LoVo (cell line): Measurements from ENCODE around the gene SPOUT1.
"Not testable (repeated sequence)": the region's sequence is repeated elsewhere in the genome, so short reads cannot be mapped to it uniquely, and the experiment has no call there.

Experiments
- DNase-seq: peaks from one replicate; pipeline ENCODE4 v3.0.0-alpha.2; 2016; ENCODE audit warnings: low spot score

SPOUT1 gene

DNA sequence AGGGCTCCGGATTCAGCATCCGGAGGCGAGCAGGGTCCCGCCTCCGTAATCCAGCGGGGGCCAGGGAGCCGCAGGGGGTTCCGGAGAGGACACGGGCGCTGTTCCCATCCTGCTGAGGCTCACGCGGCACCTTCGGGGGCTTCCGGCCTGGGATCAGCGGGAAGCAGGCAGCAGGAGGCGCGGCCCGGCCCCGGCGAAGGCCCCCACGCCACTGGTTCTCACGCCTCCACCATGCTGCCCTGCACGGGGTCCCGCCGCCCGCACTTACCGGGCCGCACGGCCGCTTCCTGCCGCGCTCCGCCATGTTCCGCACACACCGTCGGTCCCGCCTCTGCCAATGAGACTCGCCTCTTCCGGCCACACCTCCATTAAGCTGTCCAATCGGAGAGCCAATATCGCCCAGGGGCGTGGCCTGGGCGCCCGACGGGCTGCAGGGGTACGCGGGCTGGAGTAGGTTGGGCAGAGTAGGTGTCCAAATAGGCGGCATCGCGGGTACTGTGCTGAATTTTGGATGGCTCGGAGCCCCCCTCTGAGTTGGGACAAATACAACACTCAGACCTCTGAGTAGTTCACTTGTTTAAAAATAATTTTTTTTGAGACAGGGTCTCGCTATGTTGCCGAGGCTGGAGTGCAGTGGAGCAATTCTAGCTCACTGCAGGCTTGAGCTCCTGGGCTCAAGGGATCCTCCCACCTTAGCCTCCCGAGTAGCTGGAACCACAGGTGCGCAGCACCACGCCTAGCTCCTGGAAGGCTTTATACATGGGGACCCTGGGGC lies at the start of gene SPOUT1:
TSS of gene SPOUT1 (minus strand) at position 318 of the 775 bp plus-strand sequence. CDS start at position 304, 14 bp downstream.
- peak; percentile 95 for DNase-seq

DNA sequence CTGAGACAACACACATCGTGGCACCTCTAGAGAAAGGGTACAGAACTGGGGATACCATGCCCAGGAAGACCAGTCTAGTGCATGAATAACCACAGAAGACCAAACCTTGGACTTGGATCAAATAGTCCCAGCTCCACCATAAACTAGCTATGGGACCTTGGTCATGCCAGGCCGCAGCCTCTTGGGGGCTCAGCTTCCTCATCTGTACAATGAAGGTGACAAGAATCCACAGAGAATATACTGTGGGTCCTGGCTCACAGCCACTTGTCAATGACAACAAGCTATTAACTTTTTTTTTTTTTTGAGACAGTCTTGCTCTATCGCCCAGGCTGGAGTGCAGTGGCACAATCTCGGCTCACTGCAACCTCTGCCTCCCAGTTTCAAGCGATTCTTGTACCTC lies 48.3 kb upstream of the SPOUT1 start:
- DNase-seq: no peak

GRCh38 chr9:128870941-128871265 lies 41.3 kb upstream of the SPOUT1 start:
- not testable (repeated sequence) for DNase-seq

DNA sequence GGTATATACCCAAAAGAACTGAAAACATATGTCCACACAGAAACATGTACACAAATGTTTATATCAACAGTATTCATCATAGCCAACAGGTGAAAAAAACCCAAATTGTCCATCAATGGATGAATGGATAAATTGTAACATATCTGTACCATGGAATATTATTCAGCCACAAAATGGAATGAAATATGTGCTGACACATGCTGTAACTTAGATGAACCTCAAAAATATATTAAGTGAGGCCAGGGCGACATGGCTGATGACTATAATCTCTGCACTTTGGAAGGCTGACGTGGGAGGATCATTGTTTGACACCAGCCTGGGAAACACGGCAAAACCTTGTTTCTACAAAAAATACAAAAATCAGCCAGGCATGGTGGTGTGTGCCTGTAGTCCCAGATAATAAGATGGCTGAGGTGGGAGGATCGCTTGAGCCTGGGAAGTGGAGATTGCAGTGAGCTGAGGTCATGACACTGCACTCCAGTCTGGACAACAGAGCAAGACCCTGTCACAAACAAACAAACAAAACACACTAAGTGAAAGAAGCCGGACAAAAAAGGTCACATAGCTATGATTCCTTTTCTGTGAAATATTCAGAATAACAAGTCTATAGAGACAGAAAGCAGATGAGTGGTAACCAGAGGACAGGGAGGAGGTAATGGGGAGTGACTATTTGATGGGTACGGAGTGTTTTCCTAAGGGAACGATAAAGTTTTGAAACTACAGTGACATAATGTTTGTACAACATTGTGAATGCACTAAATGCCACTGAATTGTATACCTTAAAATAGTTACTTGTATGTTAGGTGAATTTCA lies 40.7 kb upstream of the SPOUT1 start:
- DNase-seq: no peak

DNA sequence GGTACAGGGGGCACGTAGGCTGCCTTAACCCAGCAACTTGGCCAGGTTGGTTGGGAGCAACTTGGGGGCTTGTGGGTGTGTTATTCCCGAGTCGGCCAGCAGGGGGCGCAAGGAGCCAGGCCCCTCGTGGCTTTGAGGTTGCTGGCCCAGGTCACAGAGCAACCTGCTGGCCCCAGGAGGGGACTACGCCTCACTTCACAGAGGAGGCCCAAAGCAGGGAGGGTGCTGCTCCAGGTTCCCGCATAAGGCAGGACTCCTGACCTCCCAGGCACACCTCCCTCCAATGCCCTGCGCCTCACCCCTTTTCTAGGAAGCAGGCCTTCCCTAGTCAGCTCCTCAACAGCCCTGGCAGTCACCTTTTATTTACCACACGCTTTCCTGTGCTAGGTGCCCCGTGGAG lies 34.1 kb upstream of the SPOUT1 start:
- peak; percentile 68 for DNase-seq

DNA sequence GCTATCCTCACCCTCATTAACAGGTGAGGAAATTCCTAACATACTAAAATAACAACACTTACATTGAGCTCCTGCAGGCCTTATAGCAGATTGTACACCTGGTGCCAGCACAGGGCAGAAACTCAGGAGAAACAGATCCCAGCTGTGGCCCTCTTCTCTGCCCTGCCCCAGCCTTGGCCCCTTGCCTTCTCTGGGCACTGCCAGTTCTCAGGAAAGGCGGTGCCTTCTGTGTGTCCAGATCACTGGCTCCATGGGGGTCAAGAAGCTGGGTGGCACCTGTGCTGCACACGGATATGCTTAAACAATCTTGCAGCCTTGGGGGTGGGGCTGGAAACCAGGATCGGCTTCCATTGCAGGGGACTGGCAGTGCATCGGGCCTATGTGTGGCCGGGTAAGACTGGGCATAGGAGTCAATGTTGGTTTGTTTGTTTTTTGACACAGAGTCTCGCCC lies 32.8 kb upstream of the SPOUT1 start:
- DNase-seq: no peak

- no peak for DNase-seq
Observed at GRCh38 chr9:128861501-128861900, 31.9 kb upstream of the SPOUT1 start.

DNA sequence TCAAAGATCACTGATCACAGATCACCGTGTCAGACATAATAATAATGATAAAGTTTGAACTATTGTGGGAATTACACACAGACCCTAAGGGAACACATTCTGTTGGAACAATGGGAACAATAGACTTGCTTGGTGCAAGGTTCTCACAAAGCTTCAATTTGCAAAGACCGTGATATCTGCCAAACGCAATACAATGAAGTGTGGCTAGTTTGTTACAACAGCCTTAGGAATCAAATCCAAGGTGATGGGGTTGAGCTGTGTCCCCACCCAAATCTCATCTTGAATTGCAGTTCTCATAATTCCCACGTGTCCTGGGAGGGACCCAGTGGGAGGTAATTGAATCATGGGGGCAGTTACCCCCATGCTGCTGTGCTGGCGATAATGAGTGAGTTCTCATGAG lies 31.3 kb upstream of the SPOUT1 start:
- no peak for DNase-seq

GRCh38 chr9:128858476-128858875 lies 28.9 kb upstream of the SPOUT1 start:
- DNase-seq: not testable (repeated sequence)

GRCh38 chr9:128854454-128854853 lies 24.9 kb upstream of the SPOUT1 start:
- not testable (repeated sequence) for DNase-seq

DNA sequence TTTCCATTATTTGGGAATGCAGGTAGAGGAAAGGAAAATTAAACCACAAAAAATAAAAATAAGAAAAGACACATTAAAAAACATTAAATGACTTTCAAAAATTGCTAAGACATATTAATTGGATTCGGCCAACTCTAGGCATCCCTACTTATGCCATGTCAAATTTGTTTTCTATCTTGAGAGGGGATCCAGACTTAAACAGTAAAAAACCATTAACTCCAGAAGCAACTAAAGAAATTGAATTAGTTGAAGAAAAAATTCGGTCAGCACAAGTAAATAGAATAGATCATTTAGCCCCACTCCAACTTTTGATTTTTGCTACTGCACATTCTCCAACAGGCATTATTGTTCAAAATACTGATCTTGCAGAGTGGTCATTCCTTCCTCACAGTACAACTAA lies 23.1 kb upstream of the SPOUT1 start:
- not testable (repeated sequence) for DNase-seq

- DNase-seq: peak; percentile 31
Observed at GRCh38 chr9:128851779-128852600, 22.4 kb upstream of the SPOUT1 start.

- not testable (repeated sequence) for DNase-seq
Observed at GRCh38 chr9:128851024-128851423, 21.4 kb upstream of the SPOUT1 start.

DNA sequence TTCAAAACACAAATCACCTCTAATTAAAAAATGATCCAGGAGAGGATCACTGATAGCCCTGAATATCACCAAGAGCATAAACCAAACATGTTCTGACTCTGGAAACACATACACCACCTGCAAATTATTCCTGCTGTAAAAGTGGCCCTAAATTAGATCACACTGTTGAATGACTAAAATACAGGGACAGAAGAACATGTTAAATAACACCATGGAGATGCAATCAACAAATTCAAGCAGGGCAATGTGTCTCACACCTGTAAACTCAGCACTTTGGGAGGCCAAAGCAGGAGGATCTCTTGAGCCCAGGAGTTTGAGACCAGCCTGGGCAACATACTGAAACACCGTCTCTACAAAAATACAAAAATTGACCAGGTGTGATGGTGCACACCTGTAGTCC lies 18.2 kb upstream of the SPOUT1 start:
- DNase-seq: no peak

GRCh38 chr9:128846680-128847030 lies 17.1 kb upstream of the SPOUT1 start:
- DNase-seq: no peak

DNA sequence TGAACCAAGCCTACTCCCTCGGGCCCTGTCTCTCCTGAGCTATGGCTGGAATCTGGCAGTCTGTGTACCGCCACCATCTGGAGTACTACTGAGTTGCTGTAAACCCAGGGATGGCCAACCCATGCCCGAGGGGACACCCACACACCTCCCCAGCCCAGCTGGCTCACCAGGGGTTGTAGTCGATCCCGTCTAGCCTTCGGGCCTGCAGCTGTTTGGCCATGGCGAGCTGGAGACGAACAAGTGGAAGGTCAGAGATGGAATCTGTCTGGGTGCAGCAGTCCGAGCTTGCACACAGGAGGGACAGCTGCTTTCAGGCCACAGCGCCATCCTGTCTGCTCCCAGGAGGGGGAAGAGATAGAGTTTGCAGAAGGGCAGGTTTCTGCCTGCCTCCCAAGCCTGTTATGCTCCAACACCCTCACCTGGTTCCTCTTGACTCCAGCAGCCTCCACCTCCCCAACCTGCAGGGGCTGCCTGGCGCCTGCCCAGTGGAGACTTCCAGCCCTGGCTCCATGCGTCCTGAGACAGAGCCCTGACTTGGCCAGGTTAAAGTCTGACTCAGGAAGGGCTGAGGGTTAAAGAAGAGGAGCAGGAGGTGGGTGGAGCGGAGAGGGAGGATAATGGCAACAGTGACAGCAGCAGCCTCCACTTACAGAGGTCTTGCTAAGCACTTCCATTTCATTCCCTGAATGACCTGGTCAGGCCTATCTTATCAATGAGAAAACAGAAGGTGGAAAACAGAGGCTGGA lies 15.8 kb upstream of the SPOUT1 start:
- DNase-seq: no peak

- not testable (repeated sequence) for DNase-seq
Observed at GRCh38 chr9:128843171-128843570, 13.6 kb upstream of the SPOUT1 start.

DNA sequence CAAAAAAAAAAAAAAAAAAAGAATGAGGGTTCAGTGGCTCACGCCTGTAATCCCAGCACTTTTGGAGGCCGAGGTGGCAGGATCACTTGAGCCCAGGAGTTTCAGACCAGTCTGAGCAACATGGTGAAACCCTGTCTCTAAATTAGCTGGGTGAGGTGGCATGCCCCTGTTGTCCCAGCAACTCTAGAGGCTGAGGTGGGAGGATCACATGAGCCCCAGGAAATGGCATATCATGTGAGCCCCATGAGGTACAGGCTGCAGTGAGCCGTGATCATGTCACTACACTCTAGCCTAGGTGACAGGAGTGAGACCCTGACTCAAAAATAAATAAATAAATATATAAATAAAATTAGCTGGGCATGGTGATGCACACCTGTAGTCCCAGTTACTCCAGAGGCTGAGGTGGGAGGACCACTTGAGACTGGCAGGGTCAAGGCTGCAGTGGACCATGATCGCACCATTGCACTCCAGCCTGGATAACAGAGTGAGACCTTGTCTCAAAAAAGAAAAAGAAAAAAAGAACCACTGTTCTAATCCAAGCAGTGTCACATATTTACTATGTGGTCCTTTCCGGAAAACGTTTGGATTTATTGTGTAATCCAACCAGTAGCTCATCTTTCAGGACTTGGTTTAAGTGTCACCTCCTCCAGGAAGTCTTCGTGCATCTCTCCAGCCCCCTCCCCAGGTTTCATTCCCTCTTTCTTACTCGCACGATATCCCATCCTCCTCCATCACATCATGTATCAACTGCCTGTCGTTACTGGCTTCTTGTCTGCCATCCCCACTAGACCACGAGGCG lies 12.3 kb upstream of the SPOUT1 start:
- DNase-seq: no peak

DNA sequence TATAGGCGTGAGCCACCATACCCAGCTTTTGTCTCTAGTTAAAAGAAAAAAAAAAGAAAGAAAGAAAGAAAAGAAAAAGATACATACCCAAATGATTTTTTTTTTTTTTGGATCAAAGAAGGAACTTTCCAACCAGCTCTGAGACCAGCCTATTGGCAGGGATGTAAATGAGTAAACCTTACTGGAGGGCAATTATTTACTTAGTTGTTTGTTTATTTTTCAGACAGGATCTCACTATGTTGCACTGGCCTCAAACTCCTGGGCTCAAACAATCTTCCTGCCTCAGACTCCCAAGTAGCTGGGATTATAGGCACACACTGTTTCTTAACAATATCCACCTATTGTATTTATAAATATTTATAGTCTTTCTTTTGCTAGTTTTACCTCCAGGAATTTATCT lies 10.9 kb upstream of the SPOUT1 start:
- DNase-seq: no peak

- no peak for DNase-seq
Observed at GRCh38 chr9:128838338-128838737, 8.7 kb upstream of the SPOUT1 start.
